Natural killer cell treated with Interleukin-12 subunit alpha and Interleukin-12 subunit beta and Interleukin-15 and Interleukin-18, amount 100 ng/mL, for 72 hours (primary cell): Measurements from ENCODE around the gene SAG. TPM values are rescaled to one million over a fixed set of nuclear protein-coding genes. Genes with fewer than 3 reads are reported as not detected.
A peak's percentile ranks its signal among the peaks of the same experiment; 100 is the strongest.

Experiments
- ATAC-seq, 2 donors: fragments of 150-1000 bp; cut with Tn5 transposase in 1 of 2; sonication (Bioruptor Pico), chemical (Tn5 transposase) in 1 of 2; 2 replicates each; pipeline ENCODE4 v1.10.0; 2021
- DNase-seq: peaks from one replicate; pipeline ENCODE4 v3.0.0; 2022; ENCODE audit warnings: low spot score
- H3K27ac Mint-ChIP-seq, 2 donors: 1 replicate in 1 of 2; 2 replicates in 1 of 2; pipeline ENCODE4 v1.8.0; 2022; ENCODE audit warnings: mixed read lengths in 2 of 2, mild to moderate bottlenecking in 1 of 2, moderate library complexity in 1 of 2
- H3K27me3 Mint-ChIP-seq, 2 donors: 1 replicate in 1 of 2; 2 replicates in 1 of 2; pipeline ENCODE4 v1.8.0; 2022; ENCODE audit warnings: mixed read lengths in 2 of 2
- H3K36me3 Mint-ChIP-seq: one replicate; pipeline ENCODE4 v1.8.0; 2022; ENCODE audit warnings: mixed read lengths
- H3K4me1 Mint-ChIP-seq, 2 donors: 1 replicate in 1 of 2; 2 replicates in 1 of 2; pipeline ENCODE4 v1.8.0; 2022; ENCODE audit warnings: low read depth in 2 of 2, mixed read lengths in 2 of 2, mild to moderate bottlenecking in 1 of 2
- H3K4me3 Mint-ChIP-seq: one replicate; pipeline ENCODE4 v1.8.0; 2022; ENCODE audit warnings: mixed read lengths
- H3K9me3 Mint-ChIP-seq: 2 replicates; pipeline ENCODE4 v1.8.0; 2022; ENCODE audit warnings: mixed read lengths
- total RNA-seq, 2 donors: library from RNA; stranded (reverse); gene quantifications; one replicate each; pipeline ENCODE4 v1.2.3, GENCODE V29; 2022

SAG gene
- total RNA-seq, 2 donors from 2014 or later, result 0.05 TPM; not detected in 1

DNA sequence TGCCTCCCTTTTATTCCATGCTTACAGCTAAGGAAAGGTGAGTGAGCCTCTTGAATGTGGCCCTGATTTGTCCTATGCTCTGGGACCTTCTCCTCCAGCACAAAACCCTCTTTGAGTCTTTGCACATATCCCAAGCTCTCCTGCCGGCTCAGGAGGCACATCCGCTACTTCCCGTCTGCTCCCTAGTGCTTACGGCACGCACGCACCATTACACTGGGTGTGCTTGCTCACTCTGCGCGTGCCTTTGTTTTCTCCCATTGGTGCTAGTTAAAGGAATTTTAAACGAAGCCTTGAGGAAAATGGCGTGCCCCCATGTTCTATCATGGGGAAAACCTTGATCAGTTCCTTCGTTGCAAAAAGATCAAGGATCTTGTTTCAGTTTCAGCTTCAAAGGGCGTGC lies 38.8 kb downstream of the SAG start:
- no peaks in the 10 kb centered on the region for H3K27me3 Mint-ChIP-seq
- H3K4me3 Mint-ChIP-seq, result no peak overlapping the region
- H3K36me3 Mint-ChIP-seq, result no peaks in the 10 kb centered on the region
- no peaks in the 10 kb centered on the region for H3K9me3 Mint-ChIP-seq
- peaks cover 16 to 25% of the 10 kb centered on the region in 2 donors for H3K4me1 Mint-ChIP-seq
- H3K27ac Mint-ChIP-seq, result no peak overlapping the region
- ATAC-seq (no peak), DNase-seq (no peak)

DNA sequence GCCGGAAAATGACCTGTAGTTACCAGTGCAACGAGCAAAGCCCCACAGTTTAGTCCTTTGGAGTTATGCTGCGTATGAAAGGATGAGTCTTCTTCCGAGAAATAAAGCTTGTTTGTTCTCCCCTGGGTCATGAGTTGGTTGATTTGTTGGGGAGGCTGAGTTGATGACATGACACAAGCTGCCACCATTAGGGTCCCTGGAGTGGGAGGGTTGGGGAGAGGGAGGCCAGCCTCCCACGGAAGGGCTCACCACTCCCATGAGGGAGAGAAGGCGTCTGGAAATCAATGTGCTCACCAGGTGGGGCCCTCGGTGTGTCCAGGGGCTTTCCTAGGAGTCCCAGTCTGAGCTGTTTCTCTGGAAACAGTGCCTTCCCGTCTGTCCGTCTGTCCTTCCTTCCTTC lies 39.3 kb downstream of the SAG start:
- Mint-ChIP-seq H3K27me3 (no peaks in the 10 kb centered on the region), H3K36me3 (no peaks in the 10 kb centered on the region), H3K4me1 (peaks cover 18 to 26% of the 10 kb centered on the region in 2 donors), H3K9me3 (no peaks in the 10 kb centered on the region), H3K27ac (no peak overlapping the region), H3K4me3 (no peak overlapping the region)
- no peak for DNase-seq
- ATAC-seq, result no peak

DNA sequence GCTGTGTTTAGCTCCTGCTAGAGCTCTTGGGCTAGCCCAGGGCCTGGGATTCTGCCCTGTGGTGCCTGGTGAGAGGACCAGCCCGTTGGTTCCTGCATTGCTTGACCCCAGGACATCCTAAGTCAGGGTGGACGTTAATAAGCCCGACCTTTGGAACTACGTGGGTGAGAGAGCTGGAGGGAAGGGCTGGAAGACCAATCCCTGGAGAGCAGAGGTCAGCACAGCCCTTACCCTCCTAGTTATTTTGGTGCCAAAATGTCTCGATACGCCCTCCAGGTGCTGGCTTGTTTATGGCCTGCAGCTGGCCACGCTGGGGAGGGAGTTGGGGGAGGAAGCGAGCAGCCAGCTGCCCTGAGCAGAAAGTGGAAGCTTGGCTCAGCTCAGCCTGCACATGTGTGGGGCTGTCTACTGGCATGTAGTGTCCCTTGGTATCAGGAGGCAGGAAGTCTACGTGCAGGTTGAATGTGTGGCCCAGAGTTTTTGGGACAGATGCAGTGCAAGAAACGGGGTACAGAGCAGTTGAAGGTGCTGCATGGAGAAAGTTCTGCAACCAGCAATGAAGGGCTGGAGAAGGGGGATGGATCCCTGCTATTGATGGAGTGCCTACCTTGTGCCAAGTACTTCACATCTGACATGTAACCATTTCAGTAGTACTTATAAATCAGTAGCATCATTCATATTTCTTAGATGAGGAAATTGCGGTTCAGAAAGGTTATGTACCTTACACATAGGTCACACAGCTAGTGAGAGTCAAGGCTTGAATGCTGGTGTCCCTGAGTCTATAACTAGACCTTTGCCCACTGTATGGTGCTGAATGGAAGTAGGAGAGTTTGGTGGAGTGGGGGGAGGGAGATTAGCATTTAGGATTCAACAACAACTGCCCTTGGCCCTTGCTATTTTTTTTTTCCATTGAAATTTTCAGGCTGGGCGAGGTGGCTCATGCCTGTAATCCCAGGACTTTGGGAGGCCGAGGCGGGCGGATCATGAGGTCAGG lies 41.7 kb downstream of the SAG start:
- H3K27ac Mint-ChIP-seq, result no peak overlapping the region

GRCh38 chr2:233350708-233351107 lies 43.1 kb downstream of the SAG start:
- peaks cover 31 to 46% of the 10 kb centered on the region in 2 donors for H3K4me1 Mint-ChIP-seq
- ATAC-seq (no peak), DNase-seq (no peak)
- H3K27me3 Mint-ChIP-seq, result no peaks in the 10 kb centered on the region
- no peak overlapping the region for H3K4me3 Mint-ChIP-seq
- peak overlapping the region in 1 of 2 donors; percentile 25 for H3K27ac Mint-ChIP-seq
- no peaks in the 10 kb centered on the region for H3K9me3 Mint-ChIP-seq
- H3K36me3 Mint-ChIP-seq, result no peaks in the 10 kb centered on the region

More for the DNA sequence above, 41.7 kb downstream of the SAG start:
- Mint-ChIP-seq H3K36me3 (no peaks in the 10 kb centered on the region), H3K4me1 (peaks cover 25 to 41% of the 10 kb centered on the region in 2 donors), H3K27me3 (no peaks in the 10 kb centered on the region), H3K4me3 (no peak overlapping the region), H3K9me3 (no peaks in the 10 kb centered on the region)
- no peak for ATAC-seq
- no peak for DNase-seq

- ATAC-seq (no peak), DNase-seq (no peak)
- peaks cover 38 to 52% of the 10 kb centered on the region in 2 donors for H3K4me1 Mint-ChIP-seq
Measured at GRCh38 chr2:233351423-233351822, 43.8 kb downstream of the SAG start.

DNA sequence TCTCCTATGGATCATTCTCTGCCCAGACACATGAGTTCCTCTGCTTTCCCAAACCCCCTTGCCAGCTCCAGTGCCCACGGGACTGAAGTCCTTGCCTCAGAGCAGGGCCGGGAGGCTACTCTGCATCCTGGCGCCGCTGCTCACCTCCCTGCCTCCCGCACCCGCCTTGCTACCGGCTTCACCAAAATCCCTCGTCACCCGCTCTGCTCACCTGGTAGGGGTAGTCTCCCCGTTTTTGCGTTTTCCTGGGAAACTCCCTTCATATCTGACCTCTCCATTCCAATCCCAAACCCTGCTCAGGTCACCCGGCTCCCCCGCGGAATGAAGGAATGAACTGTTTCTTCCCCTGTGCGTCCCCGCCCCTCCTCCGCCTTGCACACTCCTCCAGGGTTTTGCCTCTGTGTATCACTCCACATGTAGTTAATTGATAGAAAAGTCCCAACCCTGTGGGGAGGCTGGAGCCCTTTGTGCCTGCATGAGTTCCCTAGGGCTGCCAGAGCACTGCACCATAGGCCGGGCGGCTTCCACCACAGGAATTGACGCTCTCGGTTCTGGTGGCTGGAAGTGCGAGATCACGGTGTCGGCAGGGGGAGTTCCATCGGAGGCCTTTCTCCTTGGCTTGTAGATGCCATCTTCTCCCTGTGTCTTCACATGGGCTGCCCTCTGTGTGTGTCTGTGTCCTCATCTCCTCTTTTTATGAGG lies 44.7 kb downstream of the SAG start:
- no peaks in the 10 kb centered on the region for H3K36me3 Mint-ChIP-seq
- H3K4me3 Mint-ChIP-seq, result peak overlapping the region; percentile 23
- DNase-seq (no peak), ATAC-seq (no peak)
- peak overlapping the region in 1 of 2 donors; percentile 5 for H3K27ac Mint-ChIP-seq
- peaks cover 47 to 58% of the 10 kb centered on the region in 2 donors for H3K4me1 Mint-ChIP-seq
- no peaks in the 10 kb centered on the region for H3K27me3 Mint-ChIP-seq
- no peaks in the 10 kb centered on the region for H3K9me3 Mint-ChIP-seq

More at GRCh38 chr2:233351423-233351822, 43.8 kb downstream of the SAG start:
- H3K27me3 Mint-ChIP-seq, result no peaks in the 10 kb centered on the region
- H3K4me3 Mint-ChIP-seq, result no peak overlapping the region
- H3K36me3 Mint-ChIP-seq, result no peaks in the 10 kb centered on the region
- no peaks in the 10 kb centered on the region for H3K9me3 Mint-ChIP-seq
- H3K27ac Mint-ChIP-seq, result no peak overlapping the region

DNA sequence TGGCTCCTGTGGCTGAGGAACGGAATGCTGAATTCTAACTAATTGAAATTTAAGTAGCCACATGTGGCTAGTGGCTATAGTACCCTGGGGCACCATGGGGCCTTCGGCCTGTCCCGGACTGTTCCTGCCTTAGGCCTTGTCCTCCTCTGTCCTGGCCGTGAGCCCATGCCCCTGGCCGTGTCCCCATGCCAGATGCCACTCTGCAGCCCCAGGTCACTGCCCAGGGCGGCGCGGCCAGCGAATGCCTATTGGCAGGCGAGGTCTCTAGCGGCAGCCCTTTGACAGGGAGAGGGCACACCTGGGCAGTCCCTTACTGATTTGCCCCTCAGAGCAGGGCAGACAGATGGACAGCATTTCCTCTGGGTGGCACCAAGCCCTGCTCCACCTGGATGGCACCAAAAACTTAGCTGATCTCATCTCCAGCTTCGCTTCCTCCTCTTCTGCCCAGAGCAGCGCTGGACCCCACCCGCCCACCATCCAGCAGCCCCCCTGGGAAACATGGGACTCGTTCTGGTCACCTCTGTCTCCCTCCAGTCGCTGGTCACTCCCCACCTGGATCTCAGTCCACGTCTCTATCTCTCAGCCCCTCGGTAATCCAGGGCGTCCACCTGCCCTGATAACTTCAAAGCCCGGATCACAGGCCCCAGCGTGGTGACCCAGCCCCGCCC lies 45.6 kb downstream of the SAG start:
- DNase-seq (no peak), ATAC-seq (no peak)
- H3K9me3 Mint-ChIP-seq, result no peaks in the 10 kb centered on the region
- peak overlapping the region; percentile 87 for H3K4me3 Mint-ChIP-seq
- H3K36me3 Mint-ChIP-seq, result no peaks in the 10 kb centered on the region
- peaks cover 56 to 58% of the 10 kb centered on the region in 2 donors for H3K4me1 Mint-ChIP-seq
- H3K27me3 Mint-ChIP-seq, result no peaks in the 10 kb centered on the region
- H3K27ac Mint-ChIP-seq, result peak overlapping the region; percentile 65 to 87

DNA sequence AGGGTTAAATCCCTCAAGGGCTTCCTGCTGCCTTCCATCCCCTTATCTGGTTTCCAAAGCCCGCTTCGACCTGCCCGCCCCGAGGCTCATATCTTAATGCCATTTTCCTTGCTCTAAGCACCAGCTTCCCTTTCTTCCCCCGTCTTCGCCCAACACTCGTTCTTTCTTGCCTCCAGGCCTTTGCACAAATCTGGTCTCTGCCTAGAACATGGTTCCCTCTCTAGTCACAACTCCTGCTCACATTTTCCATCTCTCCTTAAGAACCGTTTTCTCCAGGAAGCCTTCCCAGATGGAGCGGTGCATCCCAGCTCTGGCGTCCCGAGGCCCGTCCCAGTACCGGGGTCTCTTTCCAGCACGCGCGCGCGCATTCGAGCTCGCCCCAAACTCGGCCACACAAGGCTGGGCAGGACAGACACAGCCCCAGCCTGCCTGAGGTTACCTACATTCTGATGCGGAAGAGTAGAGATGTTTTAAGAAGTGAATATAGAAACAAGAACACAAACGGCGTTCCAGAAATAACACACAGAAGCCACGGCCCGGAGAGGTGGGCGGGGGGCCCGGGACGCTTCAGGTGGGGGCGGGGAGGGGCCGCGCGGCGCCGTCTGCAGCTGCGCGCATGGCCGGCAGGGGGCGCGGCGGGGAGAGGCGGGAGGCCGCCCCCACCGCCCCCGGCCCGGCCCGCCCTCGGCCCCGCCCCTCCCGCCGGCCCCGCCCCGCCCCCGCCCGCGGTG lies 46.3 kb downstream of the SAG start, which contains the start of gene DGKD:
Gene DGKD (plus strand): TSS at position 726 of the 731 bp plus-strand sequence. CDS start 25 bp downstream, outside the sequence.
- H3K4me3 Mint-ChIP-seq, result peak within 1 kb of the TSS; percentile 87
- H3K27me3 Mint-ChIP-seq, result no peaks in the 10 kb centered on the region
- peak within 1 kb of the TSS; percentile 92 to 95 for H3K27ac Mint-ChIP-seq
- H3K9me3 Mint-ChIP-seq, result no peaks in the 10 kb centered on the region
- ATAC-seq (peak; percentile 88 to 91), DNase-seq (peak; percentile 79)
- H3K36me3 Mint-ChIP-seq, result no peaks in the 10 kb centered on the region
- peaks cover 63 to 65% of the 10 kb centered on the region in 2 donors for H3K4me1 Mint-ChIP-seq

DNA sequence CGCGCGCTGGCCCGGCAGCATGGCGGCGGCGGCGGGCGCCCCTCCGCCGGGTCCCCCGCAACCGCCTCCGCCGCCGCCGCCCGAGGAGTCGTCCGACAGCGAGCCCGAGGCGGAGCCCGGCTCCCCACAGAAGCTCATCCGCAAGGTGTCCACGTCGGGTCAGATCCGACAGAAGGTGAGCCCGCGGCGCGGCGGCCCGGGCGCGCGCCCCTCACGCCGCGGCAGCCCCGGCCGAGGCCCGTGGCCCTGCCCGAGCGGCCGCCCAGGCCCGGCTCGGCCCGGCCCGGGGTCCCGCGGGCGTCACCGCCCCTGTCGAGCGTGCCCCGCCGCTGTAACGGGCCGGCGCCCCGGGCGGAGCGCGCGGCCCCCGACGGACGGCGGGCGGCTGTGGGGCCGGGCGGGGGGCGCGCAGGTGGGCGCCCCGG lies 46.9 kb downstream of the SAG start:
- Mint-ChIP-seq H3K9me3 (no peaks in the 10 kb centered on the region), H3K4me3 (peak overlapping the region; percentile 87), H3K36me3 (no peaks in the 10 kb centered on the region), H3K27ac (peak overlapping the region; percentile 65 to 87), H3K27me3 (no peaks in the 10 kb centered on the region), H3K4me1 (peaks cover 66 to 67% of the 10 kb centered on the region in 2 donors)
- DNase-seq (no peak), ATAC-seq (peak in 1 of 2 donors; percentile 43)

DNA sequence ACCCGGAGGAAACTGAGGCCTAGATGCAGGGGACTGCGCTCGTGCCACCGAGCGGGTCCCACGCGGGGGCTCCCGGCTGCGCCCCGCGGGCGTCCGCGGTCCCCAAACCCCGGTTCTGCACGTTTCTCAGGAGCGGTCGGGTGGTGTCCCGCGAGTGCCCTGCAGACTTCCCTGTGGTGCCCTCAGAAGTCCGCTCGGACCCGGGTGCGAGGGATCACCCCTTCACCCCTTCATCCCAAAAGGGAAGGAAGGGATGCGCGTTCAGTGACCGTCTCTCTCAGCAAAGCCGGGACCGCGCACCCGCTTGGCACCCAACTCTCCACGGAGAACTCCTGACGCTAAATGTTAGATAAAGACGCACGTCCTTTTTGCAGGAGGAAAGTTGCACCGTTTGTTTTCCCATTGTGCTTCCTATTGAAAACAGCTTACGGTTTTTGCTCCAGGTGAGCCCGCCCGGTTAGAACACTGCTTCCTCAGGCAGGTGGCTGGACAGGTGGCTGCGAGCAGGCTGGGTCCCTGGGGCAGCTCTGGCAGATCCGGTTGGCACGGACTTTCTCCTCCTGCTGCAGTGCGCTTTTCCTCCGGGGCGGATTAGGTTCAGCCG lies 47.5 kb downstream of the SAG start:
- H3K36me3 Mint-ChIP-seq, result no peaks in the 10 kb centered on the region
- H3K9me3 Mint-ChIP-seq, result no peaks in the 10 kb centered on the region
- ATAC-seq (no peak), DNase-seq (no peak)
- peak overlapping the region; percentile 87 for H3K4me3 Mint-ChIP-seq
- peak overlapping the region; percentile 92 to 95 for H3K27ac Mint-ChIP-seq
- H3K27me3 Mint-ChIP-seq, result no peaks in the 10 kb centered on the region
- H3K4me1 Mint-ChIP-seq, result peaks cover 69 to 72% of the 10 kb centered on the region in 2 donors

DNA sequence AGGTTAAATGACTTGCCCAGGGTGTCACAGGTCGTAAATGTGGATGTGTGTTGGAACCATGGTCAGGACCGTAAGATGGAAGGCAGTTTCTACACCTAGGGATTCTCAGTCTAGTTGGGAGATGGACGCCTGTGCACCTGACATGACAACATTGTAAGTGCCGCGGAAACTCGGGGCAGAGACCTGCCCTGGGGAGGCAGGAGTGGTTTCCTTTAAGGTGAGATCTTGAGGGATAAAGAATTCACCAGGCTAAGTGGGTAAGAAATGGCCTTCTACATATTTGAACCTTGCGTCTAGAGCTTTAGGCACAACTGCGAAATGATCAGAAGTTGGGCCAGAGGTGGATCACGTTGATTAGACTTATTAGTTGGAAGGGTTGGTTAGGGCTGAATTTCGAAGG lies 48.3 kb downstream of the SAG start:
- Mint-ChIP-seq H3K4me3 (peak overlapping the region; percentile 87), H3K9me3 (no peaks in the 10 kb centered on the region), H3K36me3 (no peaks in the 10 kb centered on the region), H3K4me1 (peaks cover 66 to 69% of the 10 kb centered on the region in 2 donors), H3K27ac (peak overlapping the region; percentile 92 to 95), H3K27me3 (no peaks in the 10 kb centered on the region)
- ATAC-seq (no peak), DNase-seq (no peak)

GRCh38 chr2:233356546-233357308 lies 49.1 kb downstream of the SAG start:
- H3K4me3 Mint-ChIP-seq, result peak overlapping the region; percentile 87
- H3K4me1 Mint-ChIP-seq, result peaks cover 61 to 70% of the 10 kb centered on the region in 2 donors
- DNase-seq (no peak), ATAC-seq (no peak)
- H3K27me3 Mint-ChIP-seq, result no peaks in the 10 kb centered on the region
- peak overlapping the region; percentile 92 to 95 for H3K27ac Mint-ChIP-seq
- no peaks in the 10 kb centered on the region for H3K36me3 Mint-ChIP-seq
- no peaks in the 10 kb centered on the region for H3K9me3 Mint-ChIP-seq
